ENCODE results near the gene C10orf67. TPM values are rescaled to one million over a fixed set of nuclear protein-coding genes. Genes with fewer than 3 reads are reported as not detected.

C10orf67 gene
- total RNA-seq, 1 experiment from 2014 or later = 0.21 TPM

- no peak for DNase-seq (ENCODE audit: unreplicated experiment)
- H3K4me1 Mint-ChIP-seq (ENCODE audit: insufficient read depth, unreplicated experiment) = no peaks in the 10 kb centered on the region
- peaks cover 48% of the 10 kb centered on the region for H3K27me3 Mint-ChIP-seq (ENCODE audit: insufficient read depth, unreplicated experiment)
- no peak overlapping the region for H3K27ac Mint-ChIP-seq (ENCODE audit: low read depth, unreplicated experiment)
- H3K36me3 Mint-ChIP-seq (ENCODE audit: insufficient read depth, unreplicated experiment) = no peaks in the 10 kb centered on the region
- TF ChIP-seq CTCF (IDR thresholded peaks at IDR 0.05; ENCODE audit: unreplicated experiment) = no peak
- ChIA-PET POLR2A (no interaction called here), CTCF (interaction anchor here (0.6 to 1.1 kb wide), 2 partner anchors 37 to 946 kb away, joined by 3 read pairs; no protein-coding TSS in a partner anchor)
- no peak overlapping the region for H3K4me3 Mint-ChIP-seq (ENCODE audit: unreplicated experiment)
- BruUV-seq (replicated peaks) = no TSS peak
- intact Hi-C loops (cut with micrococcal nuclease) = no loop called here
- H3K9me3 Mint-ChIP-seq (ENCODE audit: unreplicated experiment) = no peaks in the 10 kb centered on the region
Observed at GRCh38 chr10:23194966-23195845, 149.4 kb downstream of the C10orf67 start.

GRCh38 chr10:23194471-23194965, 150.1 kb downstream of the C10orf67 start:
- peaks cover 48% of the 10 kb centered on the region for H3K27me3 Mint-ChIP-seq (ENCODE audit: insufficient read depth, unreplicated experiment)
- ChIA-PET CTCF (interaction anchor here (0.6 to 1.1 kb wide), 2 partner anchors 36 to 946 kb away, joined by 3 read pairs; no protein-coding TSS in a partner anchor), POLR2A (no interaction called here)
- intact Hi-C loops (cut with micrococcal nuclease) = no loop called here
- H3K9me3 Mint-ChIP-seq (ENCODE audit: unreplicated experiment) = no peaks in the 10 kb centered on the region
- H3K4me3 Mint-ChIP-seq (ENCODE audit: unreplicated experiment) = no peak overlapping the region
- DNase-seq (ENCODE audit: unreplicated experiment) = no peak
- no peaks in the 10 kb centered on the region for H3K4me1 Mint-ChIP-seq (ENCODE audit: insufficient read depth, unreplicated experiment)
- H3K36me3 Mint-ChIP-seq (ENCODE audit: insufficient read depth, unreplicated experiment) = no peaks in the 10 kb centered on the region
- H3K27ac Mint-ChIP-seq (ENCODE audit: low read depth, unreplicated experiment) = no peak overlapping the region
- BruUV-seq (replicated peaks) = no TSS peak
- TF ChIP-seq CTCF (IDR thresholded peaks at IDR 0.05; ENCODE audit: unreplicated experiment) = no peak

- POLR2A ChIA-PET = interaction anchor here (0.6 kb wide), 1 partner anchor 436 kb away, joined by 3 read pairs; no protein-coding TSS in a partner anchor
- intact Hi-C loops (cut with micrococcal nuclease) = no loop called here
- H3K27ac Mint-ChIP-seq (ENCODE audit: low read depth, unreplicated experiment) = no peak overlapping the region
Observed at GRCh38 chr10:23193435-23194074, 151.0 kb downstream of the C10orf67 start.

More at GRCh38 chr10:23193435-23194074, 151.0 kb downstream of the C10orf67 start:
- H3K4me1 Mint-ChIP-seq (ENCODE audit: insufficient read depth, unreplicated experiment) = no peaks in the 10 kb centered on the region
- TF ChIP-seq CTCF (IDR thresholded peaks at IDR 0.05; ENCODE audit: unreplicated experiment) = no peak
- H3K9me3 Mint-ChIP-seq (ENCODE audit: unreplicated experiment) = no peaks in the 10 kb centered on the region
- no peak overlapping the region for H3K4me3 Mint-ChIP-seq (ENCODE audit: unreplicated experiment)
- peaks cover 43% of the 10 kb centered on the region for H3K27me3 Mint-ChIP-seq (ENCODE audit: insufficient read depth, unreplicated experiment)
- DNase-seq (ENCODE audit: unreplicated experiment) = no peak
- no peaks in the 10 kb centered on the region for H3K36me3 Mint-ChIP-seq (ENCODE audit: insufficient read depth, unreplicated experiment)
- BruUV-seq (replicated peaks) = no TSS peak
- CTCF ChIA-PET = interaction anchor here (0.6 to 1.1 kb wide), 3 partner anchors 11 to 788 kb away, joined by 3 to 5 read pairs (median 4); no protein-coding TSS in a partner anchor
